GM12878 (cell line): Measurements from ENCODE around the gene CTPS1. TPM values are rescaled to one million over a fixed set of nuclear protein-coding genes. Genes with fewer than 3 reads are reported as not detected.

ENCODE experiments used
- ASH2L ChIP-seq: fragments of 300-600, 200-600 bp; sonication (generic); IDR thresholded peaks from 2 replicates; pipeline ENCODE4 v1.6.1; 2017; ENCODE audit warnings: low read depth, mild to moderate bottlenecking, borderline replicate concordance
- BRCA1 ChIP-seq: IDR thresholded peaks from 2 replicates; pipeline ENCODE4 v1.6.1; 2011; ENCODE audit warnings: low read depth, low read length, improper control_type of control experiment
- EP300 ChIP-seq, 2 experiments: fragments of 150-350 bp in 1 of 2; IDR thresholded peaks; 2 replicates each; pipeline ENCODE4 v1.6.1; 2011 to 2012; ENCODE audit warnings: low read depth in 2 of 2, low read length in 2 of 2, borderline replicate concordance in 1 of 2, improper control_type of control experiment in 1 of 2, inconsistent platforms in 1 of 2; ENCODE audit not compliant: control insufficient read depth in 1 of 2
- HDGF ChIP-seq: fragments of 450-650 bp; IDR thresholded peaks from 2 replicates; pipeline ENCODE4 v1.6.1; 2016; ENCODE audit warnings: antibody characterized with exemption
- IKZF1 ChIP-seq: fragments of 450-650 bp; conservative IDR thresholded peaks from 2 replicates; pipeline ENCODE4 v1.6.1; 2017; ENCODE audit warnings: antibody characterized with exemption, mild to moderate bottlenecking
- IKZF2 ChIP-seq, 2 experiments: fragments of 450-650 bp; IDR thresholded peaks; 2 replicates each; pipeline ENCODE4 v1.6.1; 2017; ENCODE audit warnings: mild to moderate bottlenecking in 2 of 2, moderate library complexity in 2 of 2
- NRF1 ChIP-seq: conservative IDR thresholded peaks from 2 replicates; pipeline ENCODE4 v1.6.1; 2011; ENCODE audit warnings: mild to moderate bottlenecking, low read depth, low read length, improper control_type of control experiment
- POLR2A ChIP-seq: IDR thresholded peaks from 2 replicates; pipeline ENCODE4 v1.6.1; 2011; ENCODE audit warnings: low read depth, mild to moderate bottlenecking, low read length
- SMAD1 ChIP-seq: fragments of 450-650 bp; IDR thresholded peaks from 2 replicates; pipeline ENCODE4 v1.6.1; 2018; ENCODE audit warnings: mild to moderate bottlenecking, low read depth; ENCODE audit not compliant: partially characterized antibody
- SREBF2 ChIP-seq: IDR thresholded peaks from 2 replicates; pipeline ENCODE4 v1.6.1; 2012; ENCODE audit warnings: mild to moderate bottlenecking, low read length
- TARDBP ChIP-seq: IDR thresholded peaks from 2 replicates; pipeline ENCODE4 v1.6.1; 2016; ENCODE audit warnings: borderline replicate concordance
- ZBED1 ChIP-seq: IDR thresholded peaks from 2 replicates; pipeline ENCODE4 v1.6.1; 2016; ENCODE audit warnings: borderline replicate concordance
- polyA plus RNA-seq, 11 experiments: library from polyadenylated mRNA; depleted of rRNA in 4 of 11; unstranded in 6 of 11; stranded (reverse) in 5 of 11; fragments of >200 nt; fragmentation: Nextera tagmentation in 4 of 11; fragmentation: Illumina TruSeq in 1 of 11; extraction: Ambion mirVana in 4 of 11; extraction: Trizol in 1 of 11; gene quantifications; 1 replicate in 1 of 11; 2 replicates in 10 of 11; pipeline versions ENCODE4 v1.2.1 to v1.2.3, GENCODE V29; 2011 to 2016; ENCODE audit warnings: inconsistent platforms in 2 of 11, missing spikeins in 2 of 11, low read depth in 1 of 11
- total RNA-seq, 4 experiments: library from RNA; depleted of rRNA in 3 of 4; stranded (reverse); fragments of >200 nt in 3 of 4; fragmentation: Illumina TruSeq in 1 of 4; extraction: Trizol in 1 of 4; gene quantifications; 2 replicates each; pipeline versions ENCODE4 v1.2.1 to v1.2.3, GENCODE V29; 2013 to 2021
- TF ChIP-seq, protein P1 (sequence below): fragments of 450-650 bp; IDR thresholded peaks from 2 replicates; pipeline ENCODE4 v1.6.1; 2016; ENCODE audit warnings: mild to moderate bottlenecking, moderate library complexity, borderline replicate concordance
- TF ChIP-seq, protein P2 (sequence below): fragments of 450-650 bp; formaldehyde crosslinking; IDR thresholded peaks from 2 replicates; pipeline ENCODE4 v1.4.0; 2022; ENCODE audit warnings: mild to moderate bottlenecking, moderate library complexity

CTPS1 gene
- total and polyA plus RNA-seq, 10 of the 15 experiments (the other 5 are each of a cell fraction or from before 2014, with no cell fraction given), result 27.5 to 106 (median 62.8) TPM

DNA sequence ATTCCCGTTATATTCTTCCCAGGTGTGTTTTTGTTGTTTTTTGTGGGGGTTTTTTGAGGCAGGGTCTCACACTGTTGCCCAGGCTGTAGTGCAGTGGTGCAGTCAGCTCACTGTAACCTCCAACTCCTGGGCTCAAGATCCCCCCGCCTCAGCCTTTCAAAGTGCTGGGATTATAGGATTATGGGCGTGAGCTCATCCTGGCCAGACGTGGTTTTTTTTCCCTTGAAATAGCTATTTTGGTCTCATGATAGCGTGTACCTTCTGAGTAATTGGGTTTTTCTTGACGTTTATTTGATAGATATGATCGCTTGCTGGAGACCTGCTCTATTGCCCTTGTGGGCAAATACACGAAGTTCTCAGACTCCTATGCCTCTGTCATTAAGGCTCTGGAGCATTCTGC, 17.6 kb downstream of the CTPS1 start (continued):
- TF ChIP-seq ASH2L, result no peak
- TF ChIP-seq BRCA1, result no peak
- TF ChIP-seq, protein P1, sequence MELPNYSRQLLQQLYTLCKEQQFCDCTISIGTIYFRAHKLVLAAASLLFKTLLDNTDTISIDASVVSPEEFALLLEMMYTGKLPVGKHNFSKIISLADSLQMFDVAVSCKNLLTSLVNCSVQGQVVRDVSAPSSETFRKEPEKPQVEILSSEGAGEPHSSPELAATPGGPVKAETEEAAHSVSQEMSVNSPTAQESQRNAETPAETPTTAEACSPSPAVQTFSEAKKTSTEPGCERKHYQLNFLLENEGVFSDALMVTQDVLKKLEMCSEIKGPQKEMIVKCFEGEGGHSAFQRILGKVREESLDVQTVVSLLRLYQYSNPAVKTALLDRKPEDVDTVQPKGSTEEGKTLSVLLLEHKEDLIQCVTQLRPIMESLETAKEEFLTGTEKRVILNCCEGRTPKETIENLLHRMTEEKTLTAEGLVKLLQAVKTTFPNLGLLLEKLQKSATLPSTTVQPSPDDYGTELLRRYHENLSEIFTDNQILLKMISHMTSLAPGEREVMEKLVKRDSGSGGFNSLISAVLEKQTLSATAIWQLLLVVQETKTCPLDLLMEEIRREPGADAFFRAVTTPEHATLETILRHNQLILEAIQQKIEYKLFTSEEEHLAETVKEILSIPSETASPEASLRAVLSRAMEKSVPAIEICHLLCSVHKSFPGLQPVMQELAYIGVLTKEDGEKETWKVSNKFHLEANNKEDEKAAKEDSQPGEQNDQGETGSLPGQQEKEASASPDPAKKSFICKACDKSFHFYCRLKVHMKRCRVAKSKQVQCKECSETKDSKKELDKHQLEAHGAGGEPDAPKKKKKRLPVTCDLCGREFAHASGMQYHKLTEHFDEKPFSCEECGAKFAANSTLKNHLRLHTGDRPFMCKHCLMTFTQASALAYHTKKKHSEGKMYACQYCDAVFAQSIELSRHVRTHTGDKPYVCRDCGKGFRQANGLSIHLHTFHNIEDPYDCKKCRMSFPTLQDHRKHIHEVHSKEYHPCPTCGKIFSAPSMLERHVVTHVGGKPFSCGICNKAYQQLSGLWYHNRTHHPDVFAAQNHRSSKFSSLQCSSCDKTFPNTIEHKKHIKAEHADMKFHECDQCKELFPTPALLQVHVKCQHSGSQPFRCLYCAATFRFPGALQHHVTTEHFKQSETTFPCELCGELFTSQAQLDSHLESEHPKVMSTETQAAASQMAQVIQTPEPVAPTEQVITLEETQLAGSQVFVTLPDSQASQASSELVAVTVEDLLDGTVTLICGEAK, result no peak
- no peak for TF ChIP-seq NRF1
- no peak for TF ChIP-seq SREBF2
- TF ChIP-seq, protein P2, sequence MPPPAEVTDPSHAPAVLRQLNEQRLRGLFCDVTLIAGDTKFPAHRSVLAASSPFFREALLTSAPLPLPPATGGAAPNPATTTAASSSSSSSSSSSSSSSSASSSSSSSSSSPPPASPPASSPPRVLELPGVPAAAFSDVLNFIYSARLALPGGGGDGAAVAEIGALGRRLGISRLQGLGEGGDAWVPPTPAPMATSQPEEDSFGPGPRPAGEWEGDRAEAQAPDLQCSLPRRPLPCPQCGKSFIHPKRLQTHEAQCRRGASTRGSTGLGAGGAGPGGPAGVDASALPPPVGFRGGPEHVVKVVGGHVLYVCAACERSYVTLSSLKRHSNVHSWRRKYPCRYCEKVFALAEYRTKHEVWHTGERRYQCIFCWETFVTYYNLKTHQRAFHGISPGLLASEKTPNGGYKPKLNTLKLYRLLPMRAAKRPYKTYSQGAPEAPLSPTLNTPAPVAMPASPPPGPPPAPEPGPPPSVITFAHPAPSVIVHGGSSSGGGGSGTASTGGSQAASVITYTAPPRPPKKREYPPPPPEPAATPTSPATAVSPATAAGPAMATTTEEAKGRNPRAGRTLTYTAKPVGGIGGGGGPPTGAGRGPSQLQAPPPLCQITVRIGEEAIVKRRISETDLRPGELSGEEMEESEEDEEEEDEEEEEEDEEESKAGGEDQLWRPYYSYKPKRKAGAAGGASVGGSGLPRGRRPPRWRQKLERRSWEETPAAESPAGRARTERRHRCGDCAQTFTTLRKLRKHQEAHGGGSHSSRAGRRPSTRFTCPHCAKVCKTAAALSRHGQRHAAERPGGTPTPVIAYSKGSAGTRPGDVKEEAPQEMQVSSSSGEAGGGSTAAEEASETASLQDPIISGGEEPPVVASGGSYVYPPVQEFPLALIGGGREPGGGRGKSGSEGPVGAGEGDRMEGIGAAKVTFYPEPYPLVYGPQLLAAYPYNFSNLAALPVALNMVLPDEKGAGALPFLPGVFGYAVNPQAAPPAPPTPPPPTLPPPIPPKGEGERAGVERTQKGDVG (CRISPR knock-in tag), result no peak
- no peak for TF ChIP-seq EP300 (IDR thresholded peaks at IDR 0.05; ENCODE audit: borderline replicate concordance in 1 of 2, control insufficient read depth in 1 of 2, low read depth in 2 of 2, low read length in 2 of 2)
- TF ChIP-seq IKZF1, result no peak
- TF ChIP-seq HDGF, result no peak
- TF ChIP-seq TARDBP, result no peak
- TF ChIP-seq IKZF2 (IDR thresholded peaks at IDR 0.05), result no peak
- no peak for TF ChIP-seq SMAD1
- TF ChIP-seq ZBED1, result no peak
- TF ChIP-seq POLR2A, result no peak
